NCI-H1694 treated with DMSO at 0.1 percent for 48 hours (cell line): ENCODE measurements around the gene IGF2R.
"Not testable (repeated sequence)": the region's sequence is repeated elsewhere in the genome, so short reads cannot be mapped to it uniquely, and the experiment has no call there.

Experiments
- DNase-seq: peaks from one replicate; lab custom pipeline; 2025; lab: John Stamatoyannopoulos, UW

Gene IGF2R

GRCh38 chr6:160138839-160139419, 170.0 kb downstream of the IGF2R start:
- no peak for DNase-seq

- no peak for DNase-seq
These were observed 170.6 kb downstream of the IGF2R start for GRCh38 chr6:160139420-160139851.

GRCh38 chr6:160140493-160140892, 171.6 kb downstream of the IGF2R start:
- not testable (repeated sequence) for DNase-seq

- DNase-seq: no peak
These were observed 172.3 kb downstream of the IGF2R start for GRCh38 chr6:160141001-160141726.

- no peak for DNase-seq
These were observed 173.3 kb downstream of the IGF2R start for GRCh38 chr6:160142115-160142715.

GRCh38 chr6:160146454-160147145, 177.7 kb downstream of the IGF2R start:
- no peak for DNase-seq

- no peak for DNase-seq
These were observed 178.3 kb downstream of the IGF2R start for GRCh38 chr6:160147146-160147536.

- DNase-seq: no peak
These were observed 185.6 kb downstream of the IGF2R start for GRCh38 chr6:160154471-160154870.

GRCh38 chr6:160156842-160157241, 188.0 kb downstream of the IGF2R start:
- DNase-seq: no peak

GRCh38 chr6:160160450-160160849, 191.6 kb downstream of the IGF2R start:
- DNase-seq: no peak
